Kidney (tissue), 14 donors: ENCODE data around the gene HDLBP. TPM values are rescaled to one million over a fixed set of nuclear protein-coding genes. Genes with fewer than 3 reads are reported as not detected.

ENCODE experiments used
- DNase-seq, 5 donors: peaks; one replicate each; pipeline ENCODE4 v3.0.0-alpha.2; 2013 to 2020
- FAIRE-seq: peaks from 2 replicates; lab custom pipeline; 2012; peaks lifted over from hg19 to GRCh38; lab: Jason Lieb, UNC
- H3K27ac ChIP-seq, 2 donors: one replicate each; pipeline ENCODE4 v1.7.0; 2013; ENCODE audit warnings: low read depth in 2 of 2, low read length in 2 of 2, inconsistent platforms in 1 of 2
- H3K27me3 ChIP-seq: one replicate; pipeline ENCODE4 v1.7.1; 2013; ENCODE audit warnings: low read length, inconsistent platforms; ENCODE audit not compliant: control insufficient read depth, insufficient read depth
- H3K36me3 ChIP-seq, 3 donors: one replicate each; pipeline versions ENCODE4 v1.7.0 to v1.7.1; 2013; ENCODE audit warnings: low read length in 3 of 3, control low read depth in 1 of 3, inconsistent platforms in 1 of 3; ENCODE audit not compliant: insufficient read depth in 3 of 3, control insufficient read depth in 2 of 3
- H3K4me1 ChIP-seq, 3 donors: one replicate each; pipeline versions ENCODE4 v1.7.0 to v1.7.1; 2013; ENCODE audit warnings: low read length in 3 of 3, inconsistent platforms in 1 of 3, low read depth in 1 of 3; ENCODE audit not compliant: control insufficient read depth in 2 of 3, insufficient read depth in 2 of 3
- H3K4me3 ChIP-seq, 3 donors: one replicate each; pipeline versions ENCODE4 v1.7.0 to v1.8.1; 2013; ENCODE audit warnings: low read length in 3 of 3, control low read depth in 1 of 3, inconsistent platforms in 1 of 3
- H3K9ac ChIP-seq, 3 donors: one replicate each; pipeline versions ENCODE4 v1.7.0 to v1.7.1; 2013; ENCODE audit warnings: low read length in 3 of 3, control low read depth in 1 of 3, inconsistent platforms in 1 of 3
- H3K9me3 ChIP-seq, 3 donors: one replicate each; pipeline versions ENCODE4 v1.7.0 to v1.7.1; 2013; ENCODE audit warnings: low read length in 3 of 3, control low read depth in 1 of 3, inconsistent platforms in 1 of 3; ENCODE audit not compliant: control insufficient read depth in 2 of 3, insufficient read depth in 1 of 3
- CTCF ChIP-seq: IDR thresholded peaks from 3 replicates; pipeline ENCODE4 v1.5.1; 2012; ENCODE audit warnings: mild to moderate bottlenecking, moderate library complexity, borderline replicate concordance; ENCODE audit not compliant: insufficient read depth; ENCODE audit errors: extremely low read depth
- intact Hi-C: fragments of 100-400 bp; cut with DNase I; formaldehyde crosslinking; loops from one replicate; pipeline ENCODE4 v1.11.1; 2022
- polyA plus RNA-seq: library from polyadenylated mRNA; stranded (reverse); fragments of 350-450 nt; fragmentation: Illumina TruSeq; extraction: RNeasy Lipid Tissue Mini Kit (QIAGEN cat#74804); gene quantifications from one replicate; pipeline ENCODE4 v1.2.3, GENCODE V29; 2014; ENCODE audit warnings: low read depth, low replicate concordance; ENCODE audit not compliant: insufficient read depth
- total RNA-seq: library from RNA; stranded (reverse); fragmentation: NEBNext Ultra II Directional; extraction: Animal tissue kit (Norgen Biotek cat#: 25700); gene quantifications from one replicate; pipeline ENCODE4 v1.2.1, GENCODE V29; 2021
- donor health status: control.
- donor health status: control.
- donor health status: control.
- donor health status: control.
- donor health status: control.
- donor health status: DM: yes; HTN: yes; CAD: no.
- donor health status: Normal renal cell carcinoma (clear cell type).

HDLBP gene
- total and polyA plus RNA-seq, 2 donors from 2014 or later: 256 to 356 TPM

GRCh38 chr2:241312082-241312481 lies 3.4 kb downstream of the HDLBP start:
- no peaks in the 10 kb centered on the region for H3K27me3 ChIP-seq
- DNase-seq (no peak), FAIRE-seq (no peak)
- no peaks in the 10 kb centered on the region for H3K36me3 ChIP-seq
- TF ChIP-seq CTCF: no peak
- H3K9me3 ChIP-seq: no peaks in the 10 kb centered on the region
- H3K4me3 ChIP-seq: no peak overlapping the region
- no peak overlapping the region for H3K9ac ChIP-seq
- intact Hi-C loops: no loop called here
- no peak overlapping the region for H3K27ac ChIP-seq
- H3K4me1 ChIP-seq: peaks cover 6 to 14% (median 11%) of the 10 kb centered on the region in 3 donors

DNA sequence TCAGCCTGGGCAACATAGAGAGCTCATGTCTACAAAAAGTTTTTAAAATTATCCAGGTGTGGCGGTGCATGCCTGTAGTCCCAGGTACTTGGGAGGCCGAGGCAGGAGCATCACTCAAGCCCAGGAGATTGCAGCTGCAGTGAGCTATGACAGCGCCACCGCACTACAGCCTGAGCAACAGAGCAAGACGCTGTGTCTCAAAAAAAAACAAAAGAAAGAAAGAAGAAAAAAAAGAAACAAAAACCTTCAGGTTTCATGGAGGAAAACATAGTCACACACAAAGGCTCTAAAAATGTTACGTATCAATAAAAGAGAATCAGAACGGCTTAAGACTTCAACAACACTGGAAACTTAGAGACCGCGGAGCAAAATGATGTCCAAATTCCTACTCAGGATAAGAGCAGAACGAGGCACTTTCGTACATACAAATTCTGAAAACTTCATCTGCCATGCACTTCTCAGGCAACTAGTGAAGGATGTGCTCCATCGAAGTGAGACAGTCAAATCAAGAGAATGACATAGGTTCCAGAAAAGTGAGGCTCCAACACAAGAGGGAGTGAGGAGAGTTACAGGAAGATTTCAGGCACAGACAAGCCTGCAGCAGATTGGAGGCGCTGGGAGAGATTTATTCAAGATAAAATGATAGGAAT lies 4.4 kb downstream of the HDLBP start:
- H3K4me1 ChIP-seq: peaks cover 3 to 11% (median 10%) of the 10 kb centered on the region in 3 donors
- intact Hi-C loops: no loop called here
- peak in 2 of 5 donors; percentile 12 to 41 for DNase-seq
- H3K27me3 ChIP-seq: no peaks in the 10 kb centered on the region
- no peak overlapping the region for H3K27ac ChIP-seq
- H3K4me3 ChIP-seq: no peak overlapping the region
- no peak overlapping the region for H3K9ac ChIP-seq
- TF ChIP-seq CTCF: no peak
- no peak for FAIRE-seq
- H3K9me3 ChIP-seq: no peaks in the 10 kb centered on the region
- no peaks in the 10 kb centered on the region for H3K36me3 ChIP-seq

DNA sequence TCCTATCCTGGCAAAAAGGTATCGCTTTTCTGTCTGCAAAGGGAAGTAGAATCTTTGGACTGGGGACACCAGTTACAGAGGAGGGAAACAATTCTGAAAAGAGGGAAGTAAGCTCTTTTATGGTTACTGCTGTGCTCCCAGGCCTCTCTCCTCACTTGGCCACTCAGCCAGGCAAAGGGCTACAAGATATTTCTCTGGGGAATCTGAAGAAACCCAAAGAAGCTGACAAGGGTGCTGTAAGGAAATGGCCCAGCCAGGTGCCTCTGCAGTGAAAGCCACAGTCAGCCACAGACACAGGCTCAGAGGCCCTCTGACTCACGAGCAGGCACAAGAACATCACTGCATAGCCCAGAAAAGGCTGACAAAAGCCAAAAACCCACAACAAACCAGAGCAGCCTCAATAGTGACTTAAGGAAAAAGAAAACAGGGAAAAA lies 5.8 kb downstream of the HDLBP start:
- no peak overlapping the region for H3K27ac ChIP-seq
- no peak overlapping the region for H3K9ac ChIP-seq
- no peak overlapping the region for H3K4me3 ChIP-seq
- H3K36me3 ChIP-seq: no peaks in the 10 kb centered on the region
- H3K27me3 ChIP-seq: no peaks in the 10 kb centered on the region
- H3K4me1 ChIP-seq: peaks cover 3 to 11% (median 11%) of the 10 kb centered on the region in 3 donors
- no peaks in the 10 kb centered on the region for H3K9me3 ChIP-seq
- FAIRE-seq: no peak
- TF ChIP-seq CTCF: no peak
- DNase-seq: no peak
- intact Hi-C loops: no loop called here
